HCT116 (cell line): ENCODE results near the gene RBM33.

ENCODE experiments used
- EGR1 ChIP-seq: IDR thresholded peaks from 2 replicates; pipeline ENCODE4 v1.6.1; 2012; ENCODE audit warnings: low read depth
- FOSL1 ChIP-seq: IDR thresholded peaks from 2 replicates; pipeline ENCODE4 v1.6.1; 2012; ENCODE audit warnings: low read depth
- JUND ChIP-seq: IDR thresholded peaks from 2 replicates; pipeline ENCODE4 v1.6.1; 2012
- POLR2A ChIP-seq: IDR thresholded peaks from 2 replicates; pipeline ENCODE4 v1.7.0; 2011; ENCODE audit warnings: borderline replicate concordance; ENCODE audit not compliant: insufficient read depth, insufficient read length; ENCODE audit errors: extremely low read depth
- POLR2AphosphoS5 ChIP-seq: IDR thresholded peaks from 2 replicates; pipeline ENCODE4 v1.6.1; 2011; ENCODE audit warnings: mild to moderate bottlenecking, low read depth, low read length, moderate library complexity
- RAD21 ChIP-seq: IDR thresholded peaks from 2 replicates; pipeline ENCODE4 v1.6.1; 2012; ENCODE audit warnings: low read depth, mild to moderate bottlenecking
- TCF7L2 ChIP-seq: IDR thresholded peaks from 2 replicates; pipeline ENCODE4 v1.7.0; 2011; ENCODE audit warnings: borderline replicate concordance, inconsistent platforms; ENCODE audit not compliant: insufficient read depth, insufficient read length; ENCODE audit errors: extremely low read depth
- YY1 ChIP-seq: IDR thresholded peaks from 2 replicates; pipeline ENCODE4 v1.6.1; 2011; ENCODE audit warnings: low read length, low read depth, moderate library complexity, mild to moderate bottlenecking; ENCODE audit not compliant: insufficient replicate concordance; ENCODE audit errors: extremely low read depth
- TF ChIP-seq, protein P1 (sequence below), 3 experiments: fragments of 200-600 bp in 1 of 3; sonication (generic) in 1 of 3; IDR thresholded peaks in 2 of 3; conservative IDR thresholded peaks in 1 of 3; 2 replicates each; pipeline ENCODE4 v1.5.1; 2012 to 2017; ENCODE audit warnings: low read depth in 2 of 3, low read length in 2 of 3, antibody characterized with exemption in 1 of 3, borderline replicate concordance in 1 of 3, control low read depth in 1 of 3, mild to moderate bottlenecking in 1 of 3, mixed read lengths in 1 of 3, mixed run types in 1 of 3, moderate library complexity in 1 of 3; ENCODE audit not compliant: insufficient read depth in 1 of 3
- TF ChIP-seq, protein P2 (sequence below): IDR thresholded peaks from 2 replicates; pipeline ENCODE4 v1.6.1; 2012; ENCODE audit warnings: low read depth
- TF ChIP-seq, protein P3 (sequence below): IDR thresholded peaks from 2 replicates; pipeline ENCODE4 v1.6.1; 2012
- TF ChIP-seq, protein P4 (sequence below): IDR thresholded peaks from 2 replicates; pipeline ENCODE4 v1.6.1; 2012

DNA sequence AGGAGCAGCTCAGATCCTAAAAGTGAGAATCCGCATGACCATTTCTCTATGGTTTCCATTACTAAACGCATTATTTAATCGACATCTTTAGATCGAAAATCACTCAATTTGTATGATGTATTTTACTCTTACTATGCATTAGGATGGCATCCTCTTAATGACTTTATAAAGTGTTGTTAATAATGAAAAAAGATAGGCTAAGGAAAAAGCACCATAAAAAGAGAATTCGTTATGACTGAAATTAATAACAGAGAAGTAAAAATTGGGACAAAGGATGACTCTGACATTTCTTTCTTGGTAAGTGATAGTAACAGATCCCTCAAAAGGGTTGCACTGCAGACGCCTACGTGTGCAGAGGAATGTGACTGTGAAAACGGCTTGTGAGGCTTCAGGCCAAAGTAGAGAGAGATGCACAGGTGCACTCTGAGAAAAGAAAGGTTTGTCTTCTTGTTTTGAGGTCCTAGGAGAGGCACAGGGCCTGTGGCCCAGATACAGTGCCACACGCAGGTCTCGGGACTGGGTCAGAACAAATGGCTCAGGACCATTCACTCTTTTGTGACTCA lies 23.0 kb upstream of the RBM33 start:
- TF ChIP-seq, protein P1, sequence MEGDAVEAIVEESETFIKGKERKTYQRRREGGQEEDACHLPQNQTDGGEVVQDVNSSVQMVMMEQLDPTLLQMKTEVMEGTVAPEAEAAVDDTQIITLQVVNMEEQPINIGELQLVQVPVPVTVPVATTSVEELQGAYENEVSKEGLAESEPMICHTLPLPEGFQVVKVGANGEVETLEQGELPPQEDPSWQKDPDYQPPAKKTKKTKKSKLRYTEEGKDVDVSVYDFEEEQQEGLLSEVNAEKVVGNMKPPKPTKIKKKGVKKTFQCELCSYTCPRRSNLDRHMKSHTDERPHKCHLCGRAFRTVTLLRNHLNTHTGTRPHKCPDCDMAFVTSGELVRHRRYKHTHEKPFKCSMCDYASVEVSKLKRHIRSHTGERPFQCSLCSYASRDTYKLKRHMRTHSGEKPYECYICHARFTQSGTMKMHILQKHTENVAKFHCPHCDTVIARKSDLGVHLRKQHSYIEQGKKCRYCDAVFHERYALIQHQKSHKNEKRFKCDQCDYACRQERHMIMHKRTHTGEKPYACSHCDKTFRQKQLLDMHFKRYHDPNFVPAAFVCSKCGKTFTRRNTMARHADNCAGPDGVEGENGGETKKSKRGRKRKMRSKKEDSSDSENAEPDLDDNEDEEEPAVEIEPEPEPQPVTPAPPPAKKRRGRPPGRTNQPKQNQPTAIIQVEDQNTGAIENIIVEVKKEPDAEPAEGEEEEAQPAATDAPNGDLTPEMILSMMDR (IDR thresholded peaks at IDR 0.05 in 2 of 3, conservative IDR thresholded peaks at IDR 0.05 in 1 of 3; ENCODE audit: borderline replicate concordance in 1 of 3, insufficient read depth in 1 of 3, low read depth in 2 of 3, low read length in 2 of 3), result no peak
- TF ChIP-seq JUND, result no peak
- no peak for TF ChIP-seq POLR2AphosphoS5
- no peak for TF ChIP-seq POLR2A
- no peak for TF ChIP-seq RAD21
- no peak for TF ChIP-seq EGR1
- TF ChIP-seq YY1, result no peak
- TF ChIP-seq, protein P2, sequence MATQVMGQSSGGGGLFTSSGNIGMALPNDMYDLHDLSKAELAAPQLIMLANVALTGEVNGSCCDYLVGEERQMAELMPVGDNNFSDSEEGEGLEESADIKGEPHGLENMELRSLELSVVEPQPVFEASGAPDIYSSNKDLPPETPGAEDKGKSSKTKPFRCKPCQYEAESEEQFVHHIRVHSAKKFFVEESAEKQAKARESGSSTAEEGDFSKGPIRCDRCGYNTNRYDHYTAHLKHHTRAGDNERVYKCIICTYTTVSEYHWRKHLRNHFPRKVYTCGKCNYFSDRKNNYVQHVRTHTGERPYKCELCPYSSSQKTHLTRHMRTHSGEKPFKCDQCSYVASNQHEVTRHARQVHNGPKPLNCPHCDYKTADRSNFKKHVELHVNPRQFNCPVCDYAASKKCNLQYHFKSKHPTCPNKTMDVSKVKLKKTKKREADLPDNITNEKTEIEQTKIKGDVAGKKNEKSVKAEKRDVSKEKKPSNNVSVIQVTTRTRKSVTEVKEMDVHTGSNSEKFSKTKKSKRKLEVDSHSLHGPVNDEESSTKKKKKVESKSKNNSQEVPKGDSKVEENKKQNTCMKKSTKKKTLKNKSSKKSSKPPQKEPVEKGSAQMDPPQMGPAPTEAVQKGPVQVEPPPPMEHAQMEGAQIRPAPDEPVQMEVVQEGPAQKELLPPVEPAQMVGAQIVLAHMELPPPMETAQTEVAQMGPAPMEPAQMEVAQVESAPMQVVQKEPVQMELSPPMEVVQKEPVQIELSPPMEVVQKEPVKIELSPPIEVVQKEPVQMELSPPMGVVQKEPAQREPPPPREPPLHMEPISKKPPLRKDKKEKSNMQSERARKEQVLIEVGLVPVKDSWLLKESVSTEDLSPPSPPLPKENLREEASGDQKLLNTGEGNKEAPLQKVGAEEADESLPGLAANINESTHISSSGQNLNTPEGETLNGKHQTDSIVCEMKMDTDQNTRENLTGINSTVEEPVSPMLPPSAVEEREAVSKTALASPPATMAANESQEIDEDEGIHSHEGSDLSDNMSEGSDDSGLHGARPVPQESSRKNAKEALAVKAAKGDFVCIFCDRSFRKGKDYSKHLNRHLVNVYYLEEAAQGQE, result no peak
- TF ChIP-seq, protein P3, sequence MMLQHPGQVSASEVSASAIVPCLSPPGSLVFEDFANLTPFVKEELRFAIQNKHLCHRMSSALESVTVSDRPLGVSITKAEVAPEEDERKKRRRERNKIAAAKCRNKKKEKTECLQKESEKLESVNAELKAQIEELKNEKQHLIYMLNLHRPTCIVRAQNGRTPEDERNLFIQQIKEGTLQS, result no peak
- TF ChIP-seq TCF7L2, result no peak
- no peak for TF ChIP-seq FOSL1
- TF ChIP-seq, protein P4, sequence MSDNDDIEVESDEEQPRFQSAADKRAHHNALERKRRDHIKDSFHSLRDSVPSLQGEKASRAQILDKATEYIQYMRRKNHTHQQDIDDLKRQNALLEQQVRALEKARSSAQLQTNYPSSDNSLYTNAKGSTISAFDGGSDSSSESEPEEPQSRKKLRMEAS, result no peak
